Medulla oblongata (tissue), 1 donor: ENCODE data around the gene FAM210A.
"Not testable (repeated sequence)": the region's sequence is repeated elsewhere in the genome, so short reads cannot be mapped to it uniquely, and the experiment has no call there.

Experiments used
- DNase-seq: peaks from one replicate; pipeline ENCODE4 v3.0.0-alpha.2; 2015; ENCODE audit errors: extremely low spot score

The FAM210A gene, protein sequence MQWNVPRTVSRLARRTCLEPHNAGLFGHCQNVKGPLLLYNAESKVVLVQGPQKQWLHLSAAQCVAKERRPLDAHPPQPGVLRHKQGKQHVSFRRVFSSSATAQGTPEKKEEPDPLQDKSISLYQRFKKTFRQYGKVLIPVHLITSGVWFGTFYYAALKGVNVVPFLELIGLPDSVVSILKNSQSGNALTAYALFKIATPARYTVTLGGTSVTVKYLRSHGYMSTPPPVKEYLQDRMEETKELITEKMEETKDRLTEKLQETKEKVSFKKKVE

GRCh38 chr18:13726232-13726971 is at the start of gene FAM210A, which contains the start of gene RNMT:
Gene FAM210A (minus strand): TSS chr18:13726558. CDS start chr18:13682077, 44,481 bp downstream.
Gene RNMT (plus strand): TSS chr18:13726673. CDS start chr18:13731518, 4,845 bp downstream.
- DNase-seq: peak; percentile 98

- DNase-seq: no peak
Observed at GRCh38 chr18:13775058-13775457, 48.7 kb upstream of the FAM210A start.

DNA sequence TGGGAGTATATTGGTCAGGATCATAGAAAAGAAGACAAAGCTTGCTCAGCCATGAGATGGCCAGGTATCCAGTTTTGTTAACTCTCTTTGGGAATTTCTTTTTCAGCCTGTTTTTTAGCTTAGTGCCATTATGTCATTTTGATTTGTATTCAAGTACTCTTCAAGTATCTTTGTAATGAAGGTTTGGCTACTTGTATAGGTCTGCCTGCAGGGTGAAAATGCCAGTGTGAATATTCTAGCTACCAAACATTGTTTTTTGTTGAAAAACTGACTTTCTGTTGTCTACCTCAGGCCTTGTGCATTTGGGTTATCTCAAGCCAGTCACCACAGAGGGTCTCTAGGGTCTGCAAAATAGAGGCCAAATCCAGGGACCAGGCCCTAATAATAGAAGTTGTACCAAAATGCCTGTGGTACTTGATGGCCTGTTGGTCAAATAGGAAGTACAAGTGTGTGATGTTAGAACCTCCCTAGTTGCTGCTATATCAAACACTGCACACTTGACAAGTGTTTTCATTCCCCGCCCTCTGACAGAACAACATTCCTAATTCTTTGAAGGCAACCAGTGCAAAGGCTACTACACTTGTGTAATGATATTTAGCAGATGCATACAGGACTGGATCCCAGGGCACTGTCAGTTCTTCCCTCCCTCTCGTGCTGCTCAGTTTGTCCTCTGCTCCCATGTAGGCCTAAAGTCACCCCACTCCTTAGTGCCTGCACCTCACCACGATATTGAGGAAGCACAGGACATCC is 36.5 kb upstream of the FAM210A start:
- no peak for DNase-seq

DNA sequence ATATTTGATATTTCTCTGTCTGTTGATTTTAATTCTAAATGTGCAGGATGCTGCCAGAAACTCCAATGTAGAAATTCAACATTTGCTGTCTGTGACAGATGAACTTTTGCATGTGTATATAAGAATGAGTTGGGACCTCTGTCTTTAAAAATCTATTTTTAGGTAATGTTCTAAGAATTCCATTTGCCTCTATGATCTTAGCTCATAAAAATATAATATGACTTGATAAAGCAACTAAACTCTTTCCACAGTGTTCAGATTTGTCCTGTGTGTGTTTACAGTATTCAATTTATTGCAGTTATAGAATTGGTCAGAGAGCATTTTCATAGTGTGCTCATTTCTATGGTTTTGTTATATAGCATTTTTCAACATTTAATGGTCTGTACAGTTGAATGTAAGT is 33.7 kb upstream of the FAM210A start:
- DNase-seq: no peak

- DNase-seq: no peak
Observed at GRCh38 chr18:13758622-13759021, 32.3 kb upstream of the FAM210A start.

- no peak for DNase-seq
Observed at GRCh38 chr18:13756671-13757070, 30.3 kb upstream of the FAM210A start.

GRCh38 chr18:13756261-13756660 is 29.9 kb upstream of the FAM210A start:
- DNase-seq: no peak

DNA sequence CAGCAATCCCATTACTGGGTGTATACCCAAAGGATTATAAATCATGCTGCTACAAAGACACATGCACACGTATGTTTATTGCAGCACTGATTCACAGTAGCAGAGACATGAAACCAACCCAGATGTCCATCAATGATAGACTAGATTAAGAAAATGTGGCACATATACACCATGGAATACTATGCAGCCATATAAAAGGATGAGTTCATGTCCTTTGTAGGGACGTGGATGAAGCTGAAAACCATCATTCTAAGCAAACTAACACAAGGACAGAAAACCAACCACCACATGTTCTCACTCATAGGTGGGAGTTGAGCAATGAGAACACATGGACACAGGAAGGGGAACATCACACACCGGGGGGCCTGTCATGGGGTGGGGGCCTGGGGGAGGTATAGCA is 25.2 kb upstream of the FAM210A start:
- DNase-seq: not testable (repeated sequence)

GRCh38 chr18:13746633-13747032 is 20.3 kb upstream of the FAM210A start:
- no peak for DNase-seq

DNA sequence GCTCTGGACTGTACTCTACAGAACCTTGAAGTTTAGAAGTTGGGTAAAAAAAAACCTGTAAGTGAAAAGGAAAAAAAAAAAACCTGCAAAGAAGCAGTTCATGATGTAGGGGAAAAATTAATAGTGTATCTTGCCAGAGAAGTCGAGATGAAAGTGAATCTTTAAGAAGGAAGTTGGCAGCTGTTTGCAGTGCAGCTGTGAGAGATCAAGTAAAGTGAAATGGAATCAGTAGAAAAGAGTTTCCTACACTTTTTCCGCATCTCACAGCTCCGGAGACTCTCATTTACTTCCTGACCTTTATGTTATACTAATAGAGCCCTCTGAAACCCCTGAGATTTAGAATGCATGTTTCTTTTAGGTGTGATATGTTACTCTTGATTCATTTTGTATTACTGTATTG is 19.3 kb upstream of the FAM210A start:
- DNase-seq: no peak

DNA sequence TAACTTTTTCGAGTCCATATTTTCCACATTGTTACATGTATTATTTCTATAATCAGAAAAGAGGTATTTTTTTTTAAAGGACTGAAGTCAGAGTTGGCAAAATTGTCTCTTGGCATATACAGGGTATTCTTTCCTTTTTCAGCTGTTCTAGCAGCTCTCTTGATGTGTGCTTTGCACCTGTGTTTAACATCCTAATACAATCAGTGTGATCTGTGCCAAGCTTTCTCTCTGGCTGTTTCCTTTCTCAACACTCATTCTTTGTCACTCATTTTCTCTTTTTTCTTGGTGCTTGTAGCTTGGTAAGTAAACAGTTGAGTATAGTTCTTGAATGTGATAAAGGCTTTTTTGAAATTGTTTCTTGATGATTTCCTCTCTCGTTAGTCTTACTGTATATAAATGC is 9.3 kb upstream of the FAM210A start:
- DNase-seq: no peak

- no peak for DNase-seq
Observed at GRCh38 chr18:13730481-13730880, 4.1 kb upstream of the FAM210A start.

DNA sequence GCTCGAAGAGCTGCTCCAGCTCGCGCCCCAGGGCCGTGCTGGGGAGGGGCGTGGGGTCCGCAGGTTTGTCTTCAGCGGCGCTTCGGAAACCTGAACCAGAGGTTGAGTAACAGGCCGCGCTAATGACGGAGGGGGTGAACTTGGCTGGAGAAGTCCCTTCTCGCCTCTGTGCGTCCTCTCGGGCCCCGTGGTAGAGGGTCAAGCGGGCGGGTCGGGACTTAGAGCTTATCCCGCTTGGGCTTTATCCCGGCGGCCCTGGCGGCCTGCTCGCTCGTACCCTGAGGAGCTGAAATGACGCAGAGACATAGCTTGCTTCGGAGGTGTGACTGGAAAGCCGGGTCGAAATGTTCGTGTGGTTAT is 594 bp upstream of the FAM210A start:
- peak; percentile 41 for DNase-seq

DNA sequence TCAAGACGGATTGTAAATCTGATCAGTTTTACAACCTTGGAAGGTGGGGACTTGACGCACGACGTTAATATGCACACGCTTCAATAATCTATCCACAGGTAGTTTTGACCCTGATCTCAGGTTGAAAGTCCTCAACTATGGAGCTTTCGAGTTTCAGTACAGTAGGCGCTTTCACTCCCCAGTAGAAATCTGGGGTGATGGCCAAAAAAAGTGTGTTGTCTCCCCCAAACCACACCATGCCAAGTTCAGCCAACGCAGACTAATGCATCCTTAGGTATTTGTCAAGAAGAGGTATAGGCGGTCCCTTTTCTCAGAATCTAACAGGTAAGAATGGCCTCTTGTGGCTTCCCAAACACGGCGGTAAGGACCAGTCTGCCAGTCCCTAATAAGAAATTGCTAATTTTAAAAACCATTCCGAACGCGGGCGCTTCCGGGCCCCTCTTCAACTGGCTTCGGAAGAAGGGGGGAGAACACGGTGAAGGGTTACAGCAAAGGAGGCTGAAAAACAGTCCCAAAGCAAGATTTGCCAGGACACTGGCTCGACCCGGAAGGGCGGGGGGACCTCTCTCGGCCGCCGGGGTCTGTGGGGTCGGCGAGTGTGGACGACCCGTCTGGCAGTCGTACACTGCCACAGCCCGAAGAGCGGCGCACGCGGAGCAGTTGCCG is 659 bp downstream of the FAM210A start:
- peak; percentile 25 for DNase-seq

DNA sequence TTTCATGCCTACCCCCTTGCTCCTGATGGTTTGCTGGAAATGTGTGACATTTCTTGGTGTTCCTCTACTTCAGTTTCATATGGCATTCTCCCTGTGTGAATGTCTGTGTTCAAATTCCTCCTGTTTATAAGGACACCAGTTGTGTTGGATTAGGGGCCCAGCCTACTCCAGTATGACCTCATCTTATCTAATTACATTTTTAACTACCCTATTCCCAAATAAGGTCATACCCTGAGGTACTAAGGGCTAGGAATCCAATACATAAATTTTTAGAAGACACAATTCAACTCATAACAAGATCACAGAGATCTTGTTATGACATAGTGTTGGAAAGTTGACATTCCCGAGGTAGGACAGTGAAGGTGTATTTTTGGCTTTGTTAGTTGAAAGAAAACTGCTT is 5.5 kb downstream of the FAM210A start:
- no peak for DNase-seq

- DNase-seq: no peak
Observed at GRCh38 chr18:13720123-13720522, 6.2 kb downstream of the FAM210A start.

GRCh38 chr18:13716916-13717315 is 9.4 kb downstream of the FAM210A start:
- no peak for DNase-seq

DNA sequence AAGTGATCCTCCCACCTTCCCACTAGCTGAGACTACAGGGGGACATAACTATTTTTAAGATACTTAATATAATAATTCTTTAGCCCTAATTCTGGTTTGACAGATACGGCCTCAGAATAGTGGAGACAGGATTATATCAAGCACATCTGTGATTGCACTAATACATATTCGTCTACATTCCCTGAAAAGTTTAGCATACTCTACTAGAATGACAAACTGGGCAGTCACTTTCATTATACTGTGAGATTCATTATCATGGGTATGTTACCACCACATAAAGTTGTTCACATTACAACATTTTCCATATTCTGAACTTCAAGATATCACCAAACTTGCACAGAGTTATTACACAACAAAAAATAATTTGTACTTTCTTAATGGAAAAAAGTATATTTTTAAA is 11.0 kb downstream of the FAM210A start:
- no peak for DNase-seq

GRCh38 chr18:13713455-13714055 is 12.8 kb downstream of the FAM210A start:
- no peak for DNase-seq

DNA sequence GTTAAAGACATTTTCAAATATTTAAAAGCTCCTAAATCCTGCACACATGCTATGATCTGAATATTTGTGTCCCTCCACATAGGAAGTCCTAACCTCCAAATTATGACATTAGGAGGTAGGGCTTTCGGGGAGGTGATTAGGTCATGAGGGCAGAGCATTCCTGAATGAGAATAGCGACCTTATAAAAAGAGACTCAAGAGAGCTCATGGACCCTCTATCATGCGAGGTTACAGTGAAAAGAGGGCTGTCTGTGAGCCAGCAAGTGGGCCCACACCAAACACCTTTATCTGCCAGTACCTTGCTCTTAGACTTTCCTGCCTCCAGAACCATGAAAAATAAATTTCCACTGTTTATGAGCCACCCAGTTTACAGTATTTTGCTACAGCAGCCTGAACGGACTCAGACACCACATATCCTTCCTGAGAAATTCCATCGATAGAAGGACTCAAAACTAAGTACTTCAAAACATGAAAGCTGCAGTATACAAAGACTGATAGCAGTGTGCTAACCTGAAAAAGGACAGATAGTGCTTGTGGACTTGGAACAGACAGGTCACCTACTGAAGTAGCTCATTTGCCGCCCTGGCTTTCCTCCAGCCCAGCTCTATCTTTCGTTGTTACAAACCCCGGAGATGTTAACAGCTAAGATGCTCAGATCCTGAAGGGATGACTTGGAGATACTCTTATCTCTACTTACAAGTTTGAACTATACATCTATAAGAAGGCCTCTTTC is 13.8 kb downstream of the FAM210A start:
- DNase-seq: no peak

DNA sequence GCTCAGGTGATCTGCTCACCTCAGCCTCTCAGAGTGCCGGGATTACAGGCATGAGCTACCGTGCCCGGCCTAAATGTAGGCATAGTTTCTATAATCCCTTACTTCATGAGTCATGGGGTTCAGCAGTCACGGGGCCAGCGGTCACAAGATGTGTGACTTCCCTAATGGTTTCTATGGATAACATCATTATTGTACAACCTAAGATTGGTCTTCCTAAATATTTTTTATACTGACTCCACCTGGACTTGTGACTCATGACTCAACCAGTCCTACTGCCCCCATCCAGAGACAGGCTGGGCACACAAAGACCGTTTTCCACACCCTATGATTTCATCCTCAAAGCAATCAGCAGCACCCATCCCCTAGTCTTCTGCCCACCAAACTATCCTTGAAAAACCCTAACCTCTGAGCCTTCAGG is 15.9 kb downstream of the FAM210A start:
- no peak for DNase-seq
